NCI-H1105 (cell line): ENCODE measurements around the gene OR5J2.
"Not testable (repeated sequence)": the region's sequence is repeated elsewhere in the genome, so short reads cannot be mapped to it uniquely, and the experiment has no call there.

ENCODE experiments used
- DNase-seq: peaks from one replicate; lab custom pipeline; 2025; lab: John Stamatoyannopoulos, UW

OR5J2 gene

DNA sequence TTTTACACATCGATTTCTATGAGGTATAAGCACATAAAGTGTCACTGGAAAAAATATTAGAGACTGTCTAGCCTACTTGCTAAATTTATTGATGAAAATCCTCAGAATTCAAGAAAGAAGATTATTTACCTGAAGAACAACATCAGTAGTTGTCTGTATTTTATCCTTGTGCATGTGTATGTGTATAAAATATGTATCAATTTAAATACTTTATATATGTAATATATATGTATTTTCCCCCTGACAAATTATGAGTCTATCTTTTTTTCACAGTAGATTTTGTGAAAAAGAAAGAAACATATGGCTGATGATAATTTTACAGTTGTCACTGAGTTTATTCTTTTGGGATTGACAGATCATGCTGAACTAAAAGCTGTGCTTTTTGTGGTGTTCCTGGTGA lies at the start of gene OR5J2:
Gene OR5J2, plus strand, starts transcription at position 301 of the 400 bp plus-strand sequence. Its CDS starts 0 bp downstream, at position 301.
- no peak for DNase-seq

DNA sequence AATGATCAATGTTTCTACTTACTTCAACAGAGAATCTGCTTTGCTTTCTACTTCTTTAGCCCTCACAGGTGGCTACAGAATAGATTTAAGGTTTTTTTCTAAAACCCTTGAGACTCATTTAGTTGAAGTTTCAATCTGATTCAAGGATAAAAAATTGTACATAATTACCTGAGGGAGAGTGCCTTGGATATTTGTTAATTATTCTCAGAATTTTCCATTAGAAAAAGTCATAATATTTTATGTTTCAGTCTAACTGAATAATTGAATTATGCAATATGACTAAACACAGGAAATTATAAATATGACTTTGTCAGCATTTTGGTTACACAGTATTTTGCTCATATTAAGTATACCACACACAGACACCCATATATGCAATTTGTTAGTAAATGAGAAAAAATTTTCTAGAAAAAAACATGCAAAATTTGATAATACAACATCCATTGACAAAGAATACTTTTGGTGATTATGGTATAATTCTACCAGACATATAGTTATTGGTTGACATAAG lies 36.2 kb upstream of the OR5J2 start, which contains the start of gene OR8J3:
Gene OR8J3, minus strand, starts transcription at position 51 of the 511 bp plus-strand sequence. CDS start 2,483 bp downstream, outside the sequence.
- no peak for DNase-seq

GRCh38 chr11:56143681-56144080 lies 32.7 kb upstream of the OR5J2 start:
- not testable (repeated sequence) for DNase-seq

DNA sequence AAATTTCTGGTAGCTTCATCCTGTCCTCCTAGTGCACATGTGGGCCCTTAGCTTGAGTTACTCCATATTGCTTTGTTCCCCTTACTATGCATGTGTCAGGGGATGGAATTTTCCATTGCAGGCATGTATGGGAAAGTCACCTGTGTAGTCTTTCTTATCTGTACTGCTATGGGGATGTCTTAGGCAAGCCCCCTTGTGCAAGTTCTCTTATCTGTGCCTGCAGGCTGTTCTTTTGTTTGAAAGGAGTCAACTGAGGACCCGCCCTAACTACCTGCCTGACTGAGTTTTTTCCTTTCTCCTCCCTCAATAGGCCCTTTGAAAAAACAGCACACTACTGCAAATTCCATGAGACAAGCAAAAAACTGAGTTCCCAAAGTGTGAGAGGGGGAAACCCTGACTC lies 25.0 kb upstream of the OR5J2 start:
- DNase-seq = no peak

DNA sequence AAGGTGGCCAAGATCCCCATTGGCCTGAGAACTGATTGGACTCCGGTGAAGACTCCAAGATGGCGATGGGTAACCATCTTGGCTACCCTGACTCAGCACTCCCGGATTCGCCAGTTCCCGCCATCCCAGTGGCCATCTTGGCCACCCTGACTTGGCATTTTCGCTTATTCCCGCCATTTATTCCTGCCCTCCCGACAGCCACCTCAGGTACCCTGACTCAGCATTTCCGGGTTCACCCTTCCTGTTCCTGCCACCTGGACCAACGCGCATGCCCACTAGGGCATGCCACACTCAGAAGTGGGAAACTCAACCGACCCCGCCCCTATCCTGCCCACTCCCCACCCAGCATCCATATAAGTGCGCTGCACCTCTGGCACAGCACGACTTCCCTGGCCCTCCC lies 24.1 kb upstream of the OR5J2 start:
- no peak for DNase-seq

GRCh38 chr11:56160217-56160616 lies 16.2 kb upstream of the OR5J2 start, which contains the start of gene OR8K5:
Gene OR8K5, minus strand, starts transcription at chr11:56160317. Its CDS starts 0 bp downstream, at chr11:56160317.
- DNase-seq = no peak

GRCh38 chr11:56163804-56164203 lies 12.6 kb upstream of the OR5J2 start:
- DNase-seq = no peak

- DNase-seq = no peak
Measured at GRCh38 chr11:56172256-56172830, 4.1 kb upstream of the OR5J2 start.

- DNase-seq = no peak
Measured at GRCh38 chr11:56183459-56183858, 7.0 kb downstream of the OR5J2 start.

DNA sequence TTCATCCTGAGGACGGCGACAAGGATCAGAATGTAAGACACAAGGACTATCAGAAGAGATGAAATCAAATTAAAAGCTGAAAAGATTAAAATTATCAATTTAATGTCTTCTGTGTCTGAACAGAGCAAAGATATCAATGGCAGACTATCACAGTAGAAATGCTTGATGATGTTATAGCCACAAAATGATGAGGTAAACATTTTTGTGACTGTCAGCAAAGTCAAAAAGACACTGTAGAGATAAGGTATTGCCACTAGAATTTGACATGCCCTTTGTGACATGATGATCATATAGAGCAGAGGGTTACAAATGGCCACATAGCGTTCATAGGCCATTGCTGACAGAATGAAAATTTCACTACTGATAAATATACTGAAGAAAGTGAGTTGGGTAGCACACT lies 12.2 kb downstream of the OR5J2 start:
- no peak for DNase-seq

- DNase-seq = no peak
Measured at GRCh38 chr11:56196705-56197104, 20.3 kb downstream of the OR5J2 start.

DNA sequence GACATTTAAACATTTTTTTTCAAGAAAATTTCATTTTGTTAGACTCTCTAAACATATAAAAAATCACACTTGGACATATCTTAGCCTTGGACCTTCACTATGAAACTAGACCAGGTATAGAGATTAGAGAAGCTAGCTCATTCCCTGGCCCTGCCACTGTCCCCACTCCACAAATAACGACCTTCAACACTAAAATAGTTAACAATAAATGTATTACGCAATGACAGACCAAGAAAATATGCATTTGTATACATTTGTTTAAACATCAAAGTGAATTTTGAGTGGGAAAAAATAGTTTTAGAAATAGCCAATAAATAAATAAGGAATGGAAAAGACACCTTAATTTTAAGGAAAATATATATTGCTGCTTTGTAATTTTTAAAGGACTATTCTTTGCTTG lies 20.9 kb downstream of the OR5J2 start:
- no peak for DNase-seq

- DNase-seq = no peak
Measured at GRCh38 chr11:56207790-56208189, 31.4 kb downstream of the OR5J2 start.

- DNase-seq = no peak
Measured at GRCh38 chr11:56214537-56214936, 38.1 kb downstream of the OR5J2 start.

GRCh38 chr11:56219735-56220134 lies 43.3 kb downstream of the OR5J2 start:
- DNase-seq = not testable (repeated sequence)
